Measurements from ENCODE around the gene CC2D1A.
"Not testable (repeated sequence)": the region's sequence is repeated elsewhere in the genome, so short reads cannot be mapped to it uniquely, and the experiment has no call there.

Gene CC2D1A

GRCh38 chr19:13968999-13969398 is 63.0 kb downstream of the CC2D1A start:
- Histone ChIP-seq H3K27ac (replicated peaks) (no peak overlapping the region), H3K4me3 (replicated peaks; ENCODE audit: insufficient read depth, low read length) (no peak overlapping the region), H3K27me3 (ENCODE audit: insufficient read depth, poor library complexity, severe bottlenecking) (no peaks in the 10 kb centered on the region)
- no peak for DNase-seq (ENCODE audit: low read depth in 1 of 2, low spot score in 1 of 2)
- TF ChIP-seq SPI1 (IDR thresholded peaks at IDR 0.05; ENCODE audit: borderline replicate concordance, low read depth): no peak
- no peak for TF ChIP-seq REST (IDR thresholded peaks at IDR 0.05; ENCODE audit: insufficient replicate concordance, low read depth)
- no peak for TF ChIP-seq GABPA (IDR thresholded peaks at IDR 0.05; ENCODE audit: low read depth)
- TF ChIP-seq CTCF (IDR thresholded peaks at IDR 0.05; ENCODE audit: insufficient read depth, low read length): no peak
- no peak for TF ChIP-seq POLR2AphosphoS5 (IDR thresholded peaks at IDR 0.05; ENCODE audit: low read depth)

- DNase-seq (ENCODE audit: low read depth in 1 of 2, low spot score in 1 of 2): no peak
- Histone ChIP-seq H3K4me3 (replicated peaks; ENCODE audit: insufficient read depth, low read length) (no peak overlapping the region), H3K27ac (replicated peaks) (no peak overlapping the region), H3K27me3 (ENCODE audit: insufficient read depth, poor library complexity, severe bottlenecking) (no peaks in the 10 kb centered on the region)
- no peak for TF ChIP-seq REST (IDR thresholded peaks at IDR 0.05; ENCODE audit: insufficient replicate concordance, low read depth)
- TF ChIP-seq POLR2AphosphoS5 (IDR thresholded peaks at IDR 0.05; ENCODE audit: low read depth): no peak
- TF ChIP-seq GABPA (IDR thresholded peaks at IDR 0.05; ENCODE audit: low read depth): no peak
- no peak for TF ChIP-seq CTCF (IDR thresholded peaks at IDR 0.05; ENCODE audit: insufficient read depth, low read length)
- no peak for TF ChIP-seq SPI1 (IDR thresholded peaks at IDR 0.05; ENCODE audit: borderline replicate concordance, low read depth)
Observed at GRCh38 chr19:13969897-13970296, 63.9 kb downstream of the CC2D1A start.

DNA sequence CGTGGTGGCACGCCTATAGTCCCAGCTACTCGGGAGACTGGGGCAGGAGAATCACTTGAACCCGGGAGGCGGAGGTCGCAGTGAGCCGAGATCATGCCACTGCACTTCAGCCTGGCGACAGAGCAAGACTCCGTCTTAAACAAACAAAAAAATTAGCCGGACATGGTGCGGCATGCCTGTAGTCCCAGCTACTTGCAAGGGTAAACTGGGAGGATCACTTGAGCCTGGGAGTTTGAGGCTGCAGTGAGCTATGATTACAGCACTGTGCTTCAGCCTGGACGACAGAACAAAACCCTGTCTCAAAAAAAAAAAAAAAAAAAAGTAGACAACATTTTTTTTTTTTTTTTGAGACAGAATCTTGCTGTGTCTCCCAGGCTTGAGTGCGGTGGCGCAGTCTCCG is 65.9 kb downstream of the CC2D1A start:
- H3K27me3 ChIP-seq (ENCODE audit: insufficient read depth, poor library complexity, severe bottlenecking); H3K27ac ChIP-seq (replicated peaks); DNase-seq (ENCODE audit: low read depth in 1 of 2, low spot score in 1 of 2); H3K4me3 ChIP-seq (replicated peaks; ENCODE audit: insufficient read depth, low read length): not testable (repeated sequence)

GRCh38 chr19:13972368-13973155 is 66.6 kb downstream of the CC2D1A start:
- TF ChIP-seq CTCF (IDR thresholded peaks at IDR 0.05; ENCODE audit: insufficient read depth, low read length): no peak
- TF ChIP-seq SPI1 (IDR thresholded peaks at IDR 0.05; ENCODE audit: borderline replicate concordance, low read depth): no peak
- no peak for TF ChIP-seq REST (IDR thresholded peaks at IDR 0.05; ENCODE audit: insufficient replicate concordance, low read depth)
- no peak for TF ChIP-seq GABPA (IDR thresholded peaks at IDR 0.05; ENCODE audit: low read depth)
- TF ChIP-seq POLR2AphosphoS5 (IDR thresholded peaks at IDR 0.05; ENCODE audit: low read depth): no peak
- H3K4me3 ChIP-seq (replicated peaks; ENCODE audit: insufficient read depth, low read length): no peak overlapping the region
- DNase-seq (ENCODE audit: low read depth in 1 of 2, low spot score in 1 of 2): no peak
- H3K27me3 ChIP-seq (ENCODE audit: insufficient read depth, poor library complexity, severe bottlenecking): no peaks in the 10 kb centered on the region
- H3K27ac ChIP-seq (replicated peaks): no peak overlapping the region

DNA sequence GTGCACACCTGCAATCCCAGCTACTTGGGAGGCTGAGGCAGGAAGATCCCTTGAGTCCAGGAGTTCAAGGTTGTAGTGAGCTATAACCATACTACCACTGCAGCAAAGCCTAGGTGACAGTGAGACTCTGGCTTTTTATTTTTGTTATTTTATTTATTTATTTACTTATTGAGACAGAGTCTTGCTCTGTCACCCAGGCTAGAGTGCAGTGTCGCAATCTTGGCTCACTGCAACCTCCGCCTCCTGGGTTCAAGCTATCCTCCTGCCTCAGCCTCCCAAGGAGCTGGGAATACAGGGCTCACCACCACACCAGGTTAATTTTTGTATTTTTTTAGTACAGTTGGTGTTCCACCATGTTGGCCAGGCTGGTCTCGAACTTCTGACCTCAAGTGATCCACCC is 67.5 kb downstream of the CC2D1A start:
- not testable (repeated sequence) for DNase-seq (ENCODE audit: low read depth in 1 of 2, low spot score in 1 of 2); H3K27me3 ChIP-seq (ENCODE audit: insufficient read depth, poor library complexity, severe bottlenecking); H3K27ac ChIP-seq (replicated peaks); H3K4me3 ChIP-seq (replicated peaks; ENCODE audit: insufficient read depth, low read length)
